ENCODE measurements around the gene PPFIBP1.

Gene PPFIBP1

DNA sequence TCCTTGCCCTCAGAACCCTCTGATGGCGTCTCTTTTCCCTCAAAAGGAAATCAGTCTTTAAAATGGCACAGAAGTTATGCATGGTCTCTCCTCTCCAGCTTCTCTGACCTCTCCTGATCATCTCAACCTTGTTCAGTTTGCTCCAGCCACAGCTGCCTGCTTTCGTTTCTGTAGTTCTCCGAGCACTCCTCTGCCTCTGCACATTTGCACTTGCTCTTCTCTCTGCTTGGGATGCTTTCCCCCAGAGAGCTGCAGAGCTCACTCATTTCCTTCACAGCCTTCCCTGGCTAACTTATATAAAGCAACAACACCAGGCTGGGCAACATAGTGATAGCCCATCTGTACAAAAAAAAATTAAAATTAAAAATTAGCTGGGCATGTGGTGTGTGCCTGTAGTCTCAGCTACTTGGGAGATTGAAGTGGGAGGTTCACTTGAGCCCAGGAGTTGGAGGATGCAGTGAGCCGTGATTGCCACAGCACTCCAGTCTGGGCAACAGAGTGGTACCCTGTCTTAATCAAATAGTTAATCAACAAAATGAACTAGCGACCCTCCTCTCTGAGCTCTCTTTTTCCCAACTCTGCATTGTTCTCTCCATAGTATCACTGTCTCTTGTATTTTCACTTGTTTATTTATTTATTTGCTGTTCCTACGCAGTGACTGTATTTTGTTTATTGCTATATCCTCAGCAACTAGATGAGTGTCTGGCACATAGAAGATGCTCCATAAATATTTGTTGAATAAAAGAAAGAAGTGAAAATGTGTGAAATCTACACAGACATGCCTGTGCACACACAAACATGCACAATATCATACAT, 37.7 kb downstream of the PPFIBP1 start:
- DNase-seq: no peak
- H3K27me3 ChIP-seq: no peaks in the 10 kb centered on the region
- TF ChIP-seq, protein P1, sequence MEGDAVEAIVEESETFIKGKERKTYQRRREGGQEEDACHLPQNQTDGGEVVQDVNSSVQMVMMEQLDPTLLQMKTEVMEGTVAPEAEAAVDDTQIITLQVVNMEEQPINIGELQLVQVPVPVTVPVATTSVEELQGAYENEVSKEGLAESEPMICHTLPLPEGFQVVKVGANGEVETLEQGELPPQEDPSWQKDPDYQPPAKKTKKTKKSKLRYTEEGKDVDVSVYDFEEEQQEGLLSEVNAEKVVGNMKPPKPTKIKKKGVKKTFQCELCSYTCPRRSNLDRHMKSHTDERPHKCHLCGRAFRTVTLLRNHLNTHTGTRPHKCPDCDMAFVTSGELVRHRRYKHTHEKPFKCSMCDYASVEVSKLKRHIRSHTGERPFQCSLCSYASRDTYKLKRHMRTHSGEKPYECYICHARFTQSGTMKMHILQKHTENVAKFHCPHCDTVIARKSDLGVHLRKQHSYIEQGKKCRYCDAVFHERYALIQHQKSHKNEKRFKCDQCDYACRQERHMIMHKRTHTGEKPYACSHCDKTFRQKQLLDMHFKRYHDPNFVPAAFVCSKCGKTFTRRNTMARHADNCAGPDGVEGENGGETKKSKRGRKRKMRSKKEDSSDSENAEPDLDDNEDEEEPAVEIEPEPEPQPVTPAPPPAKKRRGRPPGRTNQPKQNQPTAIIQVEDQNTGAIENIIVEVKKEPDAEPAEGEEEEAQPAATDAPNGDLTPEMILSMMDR (IDR thresholded peaks at IDR 0.05): no peak
- no peaks in the 10 kb centered on the region for H3K9me3 ChIP-seq
- no peaks in the 10 kb centered on the region for H3K36me3 ChIP-seq
- intact Hi-C loops (cut with DNase I; ENCODE audit: low total_unique reads): no loop called here
- peak overlapping the region in 1 of 2 donors; percentile 30 for H3K27ac ChIP-seq
- H3K4me3 ChIP-seq: no peak overlapping the region
- peaks cover 0 to 22% (median under 1%) of the 10 kb centered on the region in 4 donors for H3K4me1 ChIP-seq

DNA sequence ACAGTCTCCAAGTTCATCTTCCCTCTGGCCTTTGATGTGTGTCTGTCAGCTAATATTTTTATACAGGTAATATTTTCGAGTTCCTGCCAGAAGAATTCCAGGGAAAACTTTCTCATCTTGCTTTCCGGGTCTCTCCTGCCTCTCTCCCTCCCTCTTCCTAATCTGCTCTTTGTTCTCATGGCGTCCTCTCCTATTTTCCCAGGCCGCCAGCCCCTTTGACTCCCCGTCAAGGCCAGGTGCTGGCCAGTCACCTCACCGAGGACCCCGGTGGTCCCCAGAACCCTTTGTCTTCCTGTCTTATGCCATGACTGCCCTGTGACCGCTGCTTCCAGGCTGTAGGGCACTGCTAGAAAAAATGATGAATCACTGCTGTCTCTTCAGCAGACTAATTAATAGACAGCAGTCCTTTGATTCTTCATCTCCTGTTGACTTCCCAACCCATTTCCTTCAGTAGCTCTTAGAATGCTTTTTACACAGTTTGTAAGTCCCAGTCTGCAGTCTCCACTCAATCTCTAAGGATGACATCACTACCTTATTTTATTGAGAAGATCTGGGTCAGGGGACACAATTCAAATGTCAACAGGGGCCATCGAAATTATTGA, 40.7 kb downstream of the PPFIBP1 start:
- H3K36me3 ChIP-seq: no peaks in the 10 kb centered on the region
- no peak for DNase-seq
- no peak overlapping the region for H3K27ac ChIP-seq
- intact Hi-C loops (cut with DNase I; ENCODE audit: low total_unique reads): no loop called here
- no peak overlapping the region for H3K4me3 ChIP-seq
- no peaks in the 10 kb centered on the region for H3K27me3 ChIP-seq
- H3K4me1 ChIP-seq: peaks cover 0 to 19% (median 0%) of the 10 kb centered on the region in 4 donors
- H3K9me3 ChIP-seq: no peaks in the 10 kb centered on the region
- TF ChIP-seq, protein P1 (IDR thresholded peaks at IDR 0.05): no peak

DNA sequence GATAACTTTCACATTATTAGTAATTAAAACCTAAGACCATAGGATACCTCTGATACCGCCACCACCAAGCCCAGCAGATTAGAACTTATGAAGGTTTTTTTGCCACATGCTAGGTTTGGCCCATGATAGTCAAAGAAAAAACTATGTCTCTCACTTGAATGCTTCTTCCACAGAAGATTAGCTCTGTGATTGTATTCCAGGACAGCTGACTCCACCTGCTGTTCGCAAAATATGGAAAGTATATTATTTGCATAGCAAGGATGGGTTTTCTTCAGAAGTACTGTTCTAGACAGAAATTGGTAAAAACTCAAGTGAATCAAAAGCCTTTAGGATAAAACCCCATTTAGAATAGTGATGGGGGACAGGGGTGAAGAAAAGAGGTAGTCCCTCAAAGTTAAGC, 42.2 kb downstream of the PPFIBP1 start:
- DNase-seq: no peak
- Histone ChIP-seq H3K36me3 (no peaks in the 10 kb centered on the region), H3K4me1 (peaks cover 0 to 14% (median 0%) of the 10 kb centered on the region in 4 donors), H3K27ac (no peak overlapping the region), H3K27me3 (no peaks in the 10 kb centered on the region), H3K4me3 (no peak overlapping the region), H3K9me3 (no peaks in the 10 kb centered on the region)
- intact Hi-C loops (cut with DNase I; ENCODE audit: low total_unique reads): no loop called here
- TF ChIP-seq, protein P1 (IDR thresholded peaks at IDR 0.05): no peak

DNA sequence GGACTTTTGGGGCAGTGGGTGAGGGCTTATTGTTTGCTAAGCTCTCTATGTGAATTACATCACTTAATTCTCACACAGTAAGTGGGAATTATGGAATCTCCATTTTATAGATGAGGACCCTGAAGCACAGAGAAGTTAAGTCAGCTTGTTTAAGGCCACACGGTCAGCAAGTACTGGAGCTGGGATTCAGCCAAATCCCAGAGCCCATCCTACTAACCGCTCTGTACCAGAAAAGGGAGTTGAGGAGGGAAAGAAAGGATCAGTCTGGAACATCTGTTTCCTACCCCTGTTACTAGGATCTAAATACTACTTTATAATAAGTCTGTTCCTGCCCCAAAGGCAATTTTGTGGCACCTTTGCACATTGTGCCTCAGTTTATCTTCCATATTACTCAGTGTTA, 42.6 kb downstream of the PPFIBP1 start:
- no peaks in the 10 kb centered on the region for H3K27me3 ChIP-seq
- H3K4me1 ChIP-seq: peaks cover 0 to 10% (median 0%) of the 10 kb centered on the region in 4 donors
- no peak overlapping the region for H3K4me3 ChIP-seq
- TF ChIP-seq, protein P1 (IDR thresholded peaks at IDR 0.05): no peak
- intact Hi-C loops (cut with DNase I; ENCODE audit: low total_unique reads): no loop called here
- H3K9me3 ChIP-seq: no peaks in the 10 kb centered on the region
- no peak for DNase-seq
- H3K36me3 ChIP-seq: no peaks in the 10 kb centered on the region
- no peak overlapping the region for H3K27ac ChIP-seq

DNA sequence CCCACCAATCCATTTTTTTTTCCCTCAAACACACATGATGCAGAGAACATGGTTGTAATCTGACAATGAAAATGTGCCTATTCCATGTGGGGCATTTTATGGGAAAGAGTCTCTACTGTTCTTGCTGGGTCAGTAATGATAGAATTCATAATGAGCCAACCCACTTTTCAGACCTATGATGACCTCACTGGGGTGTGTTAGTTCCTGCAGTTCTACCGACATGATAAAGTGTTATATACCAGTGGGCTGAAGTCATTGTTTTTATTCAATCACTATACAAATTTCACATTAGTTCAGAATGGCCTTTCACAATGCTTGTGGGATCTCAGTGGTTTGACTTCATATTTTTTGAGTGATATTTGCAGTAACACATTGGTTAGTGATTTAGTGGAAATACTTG, 47.5 kb downstream of the PPFIBP1 start:
- H3K27ac ChIP-seq: no peak overlapping the region
- TF ChIP-seq, protein P1 (IDR thresholded peaks at IDR 0.05): no peak
- no peak overlapping the region for H3K4me3 ChIP-seq
- DNase-seq: no peak
- H3K36me3 ChIP-seq: no peaks in the 10 kb centered on the region
- peaks cover 0 to 33% (median 5%) of the 10 kb centered on the region in 4 donors for H3K4me1 ChIP-seq
- no peaks in the 10 kb centered on the region for H3K9me3 ChIP-seq
- intact Hi-C loops (cut with DNase I; ENCODE audit: low total_unique reads): no loop called here
- no peaks in the 10 kb centered on the region for H3K27me3 ChIP-seq
